Endothelial cell of umbilical vein (primary cell): ENCODE results near the gene TEKT1. TPM values are rescaled to one million over a fixed set of nuclear protein-coding genes. Genes with fewer than 3 reads are reported as not detected.

Source experiments
- BruUV-seq: library from RNA; stranded (reverse); fragments of 400-500 nt; replicated peaks from 2 replicates; lab custom pipeline; 2021; lab: Mats Ljungman, UMichigan
- CTCF ChIA-PET: fragments of 300-600, 350-600 bp; sonication (Branson Sonifier 250); formaldehyde crosslinking; loops from one replicate; lab custom pipeline; 2021; ENCODE audit warnings: antibody characterized with exemption, inconsistent platforms; lab: Charles Lee
- POLR2A ChIA-PET: fragments of 300-600, 350-600 bp; sonication (Branson Sonifier 250); formaldehyde crosslinking; loops from one replicate; lab custom pipeline; 2021; ENCODE audit warnings: antibody characterized with exemption, inconsistent platforms; lab: Charles Lee
- DNase-seq: peaks from one replicate; pipeline ENCODE4 v3.0.0-alpha.2; 2011; ENCODE audit warnings: low read depth, low spot score
- FAIRE-seq: peaks from 2 replicates; lab custom pipeline; 2011; peaks lifted over from hg19 to GRCh38; lab: Jason Lieb, UNC
- H2AFZ ChIP-seq: 2 replicates; pipeline ENCODE4 v1.6.0; 2012; ENCODE audit warnings: low read depth, low read length, control low read depth, inconsistent platforms
- H3K27ac ChIP-seq: 2 replicates; pipeline ENCODE4 v1.5.1; 2011; ENCODE audit warnings: low read depth, mild to moderate bottlenecking, control low read depth, low read length, moderate library complexity; ENCODE audit not compliant: insufficient read depth
- H3K27me3 ChIP-seq, 2 experiments: 2 replicates each; pipeline versions ENCODE4 v1.6.0 to v1.6.1; 2011; ENCODE audit warnings: low read length in 2 of 2, mixed read lengths in 1 of 2; ENCODE audit not compliant: control insufficient read depth in 2 of 2, insufficient read depth in 2 of 2
- H3K36me3 ChIP-seq, 2 experiments: 2 replicates in 1 of 2; 3 replicates in 1 of 2; pipeline ENCODE4 v1.5.1; 2011; ENCODE audit warnings: low read length in 2 of 2, mild to moderate bottlenecking in 1 of 2, moderate library complexity in 1 of 2; ENCODE audit not compliant: control insufficient read depth in 2 of 2, insufficient read depth in 2 of 2; ENCODE audit errors: extremely low read depth in 1 of 2
- H3K4me1 ChIP-seq: 3 replicates; pipeline ENCODE4 v1.5.1; 2011; ENCODE audit warnings: mild to moderate bottlenecking, low read length; ENCODE audit not compliant: control insufficient read depth, insufficient read depth; ENCODE audit errors: extremely low read depth
- H3K4me2 ChIP-seq: 2 replicates; pipeline ENCODE4 v1.6.1; 2011; ENCODE audit warnings: low read length, control low read depth, mixed read lengths; ENCODE audit not compliant: insufficient read depth
- H3K4me3 ChIP-seq, 3 experiments: fragments of 200-600 bp in 1 of 3; sonication (generic), shearing (Covaris generic) in 1 of 3; replicated peaks in 1 of 3; 2 replicates each; pipeline ENCODE4 v1.5.1; 2011 to 2016; ENCODE audit warnings: control low read depth in 3 of 3, low read length in 3 of 3, mild to moderate bottlenecking in 2 of 3, inconsistent platforms in 1 of 3, low read depth in 1 of 3, moderate library complexity in 1 of 3; ENCODE audit not compliant: insufficient read depth in 1 of 3
- H3K79me2 ChIP-seq: 2 replicates; pipeline ENCODE4 v1.6.0; 2012; ENCODE audit warnings: low read length, inconsistent platforms; ENCODE audit not compliant: control insufficient read depth, insufficient read depth
- H3K9ac ChIP-seq: replicated peaks from 2 replicates; pipeline ENCODE3; 2011; ENCODE audit warnings: low read length, control low read depth; ENCODE audit not compliant: insufficient read depth; ENCODE audit errors: extremely low read depth
- H3K9me1 ChIP-seq: replicated peaks from 3 replicates; pipeline ENCODE4 v1.6.0; 2011; ENCODE audit warnings: mild to moderate bottlenecking, low read length; ENCODE audit not compliant: control insufficient read depth, insufficient read depth; ENCODE audit errors: extremely low read depth
- H3K9me3 ChIP-seq: replicated peaks from 2 replicates; pipeline ENCODE4 v1.5.1; 2012; ENCODE audit warnings: low read length, inconsistent platforms; ENCODE audit not compliant: control insufficient read depth, insufficient read depth
- H4K20me1 ChIP-seq: replicated peaks from 2 replicates; pipeline ENCODE3; 2011; ENCODE audit warnings: mild to moderate bottlenecking, low read length; ENCODE audit not compliant: control insufficient read depth, insufficient read depth; ENCODE audit errors: extremely low read depth
- CTCF ChIP-seq, 2 donors: IDR thresholded peaks; 1 replicate in 1 of 2; 2 replicates in 1 of 2; pipeline ENCODE4 v1.5.1; 2011; ENCODE audit warnings: low read length in 2 of 2, mild to moderate bottlenecking in 2 of 2, moderate library complexity in 2 of 2, control low read depth in 1 of 2, inconsistent platforms in 1 of 2, low read depth in 1 of 2; ENCODE audit not compliant: insufficient read depth in 1 of 2; ENCODE audit errors: extremely low read depth in 1 of 2
- EZH2 ChIP-seq: IDR thresholded peaks from 2 replicates; pipeline ENCODE4 v1.6.1; 2012; ENCODE audit warnings: borderline replicate concordance, low read depth, mild to moderate bottlenecking, moderate library complexity, low read length, inconsistent platforms; ENCODE audit not compliant: severe bottlenecking
- FOS ChIP-seq: IDR thresholded peaks from 2 replicates; pipeline ENCODE4 v1.6.1; 2011; ENCODE audit warnings: mild to moderate bottlenecking, low read length, moderate library complexity, borderline replicate concordance; ENCODE audit not compliant: insufficient read depth
- GATA2 ChIP-seq: IDR thresholded peaks from 2 replicates; pipeline ENCODE4 v1.7.0; 2011; ENCODE audit warnings: low read depth, mild to moderate bottlenecking, moderate library complexity, mixed read lengths, low read length; ENCODE audit not compliant: insufficient read length, insufficient read depth
- JUN ChIP-seq: IDR thresholded peaks from 2 replicates; pipeline ENCODE4 v1.6.1; 2011; ENCODE audit warnings: borderline replicate concordance, low read depth; ENCODE audit not compliant: insufficient read length, insufficient read depth
- MAX ChIP-seq: IDR thresholded peaks from 2 replicates; pipeline ENCODE4 v1.6.1; 2011; ENCODE audit not compliant: insufficient read depth, insufficient read length
- MYC ChIP-seq: IDR thresholded peaks from one replicate; pipeline ENCODE4 v1.6.1; 2011; ENCODE audit warnings: mild to moderate bottlenecking, low read depth, low read length
- POLR2A ChIP-seq: IDR thresholded peaks from 2 replicates; pipeline ENCODE4 v1.6.1; 2012; ENCODE audit warnings: low read depth, mild to moderate bottlenecking, control low read depth, low read length
- POLR2AphosphoS5 ChIP-seq: IDR thresholded peaks from 2 replicates; pipeline ENCODE4 v1.6.1; 2012; ENCODE audit warnings: low read depth, mild to moderate bottlenecking, control low read depth, low read length, moderate library complexity; ENCODE audit not compliant: insufficient read depth
- dilution Hi-C: fragments of 300-500 bp; cut with MboI; formaldehyde crosslinking; loops from one replicate; pipeline ENCODE4 v1.15.0; 2019; ENCODE audit warnings: low sequenced_read_pairs; ENCODE audit not compliant: extremely low pct_ligation_motif_present
- intact Hi-C: fragments of 100-400 bp; cut with micrococcal nuclease; formaldehyde crosslinking; loops from one replicate; pipeline ENCODE4 v1.10.0; 2022
- polyA plus RNA-seq, 4 experiments: library from polyadenylated mRNA; depleted of rRNA in 3 of 4; stranded (reverse) in 3 of 4; unstranded in 1 of 4; fragments of >200 nt; gene quantifications; 2 replicates each; pipeline versions ENCODE4 v1.2.1 to v1.2.3, GENCODE V29; 2011 to 2012; ENCODE audit warnings: missing spikeins in 1 of 4
- total RNA-seq: library from RNA; stranded (reverse); gene quantifications from 2 replicates; pipeline ENCODE4 v1.2.3, GENCODE V29; 2021

TEKT1 gene
- total and polyA plus RNA-seq, 2 donors (not counting 3 experiments of a cell fraction or from before 2014, with no cell fraction given) = not detected

DNA sequence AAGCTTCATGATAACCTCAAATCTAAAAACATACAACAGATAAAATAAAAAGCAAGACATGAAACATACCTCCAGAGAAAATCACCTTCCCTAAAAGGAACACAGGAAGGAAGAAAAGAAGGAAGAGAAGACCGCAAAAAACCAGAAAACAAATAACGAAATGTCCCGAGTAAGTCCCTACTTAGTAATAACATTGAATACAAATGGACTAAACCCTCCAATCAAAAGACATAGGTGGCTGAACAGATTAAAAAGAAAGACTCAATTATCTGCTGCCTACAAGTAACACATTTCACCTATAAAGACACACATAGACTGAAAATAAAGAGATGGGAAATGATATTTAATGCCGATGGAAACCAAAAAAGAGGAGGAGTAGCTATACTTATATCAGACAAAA, 49.3 kb downstream of the TEKT1 start:
- H3K79me2 ChIP-seq = no peaks in the 10 kb centered on the region
- POLR2A ChIA-PET = no interaction called here

More for the DNA sequence above, 49.3 kb downstream of the TEKT1 start:
- intact Hi-C loops = no loop called here
- Histone ChIP-seq H3K9ac (no peak overlapping the region), H4K20me1 (no peaks in the 10 kb centered on the region), H3K27ac (no peak overlapping the region), H3K36me3 (no peaks in the 10 kb centered on the region), H3K4me2 (no peak overlapping the region), H3K9me3 (no peaks in the 10 kb centered on the region), H3K4me1 (peaks cover 6% of the 10 kb centered on the region), H3K9me1 (no peaks in the 10 kb centered on the region), H3K4me3 (no peak overlapping the region), H3K27me3 (peaks cover 0 to 17% of the 10 kb centered on the region in 2 experiments), H2AFZ (no peak overlapping the region)
- dilution Hi-C loops = no loop called here
- no TSS peak for BruUV-seq
- DNase-seq (no peak), FAIRE-seq (no peak)
- TF ChIP-seq POLR2AphosphoS5 (no peak), FOS (no peak), MYC (no peak), MAX (no peak), GATA2 (no peak), POLR2A (no peak), CTCF (IDR thresholded peaks at IDR 0.05; ENCODE audit: extremely low read depth in 1 of 2, insufficient read depth in 1 of 2, low read depth in 1 of 2, low read length in 2 of 2) (no peak), EZH2 (no peak), JUN (no peak)
- CTCF ChIA-PET = interaction anchor here (1.8 kb wide), 1 partner anchor 61 kb away, joined by 6 read pairs; no protein-coding TSS in a partner anchor
